H1 (cell line): ENCODE data around the gene PEX6. TPM values are rescaled to one million over a fixed set of nuclear protein-coding genes. Genes with fewer than 3 reads are reported as not detected.

Experiments used
- CTCF ChIA-PET: fragments of 300-600 bp; sonication (Branson Sonifier 250); formaldehyde crosslinking; loops from one replicate; lab custom pipeline; 2021; ENCODE audit not compliant: partially characterized antibody; lab: Charles Lee
- POLR2A ChIA-PET: fragments of 300-600 bp; sonication (Branson Sonifier 250); formaldehyde crosslinking; loops from one replicate; lab custom pipeline; 2021; ENCODE audit warnings: inconsistent platforms; ENCODE audit not compliant: partially characterized antibody; lab: Charles Lee
- DNase-seq, 2 experiments: peaks; one replicate each; pipeline versions ENCODE4 v3.0.0 to v3.0.0-alpha.2; 2010 to 2022; ENCODE audit warnings: low spot score in 2 of 2, low read depth in 1 of 2, mixed read lengths in 1 of 2
- FAIRE-seq: peaks from 2 replicates; lab custom pipeline; 2011; peaks lifted over from hg19 to GRCh38; lab: Jason Lieb, UNC
- H2AFZ ChIP-seq: 2 replicates; pipeline ENCODE4 v1.8.1; 2012; ENCODE audit warnings: low read length, inconsistent platforms
- H2AK5ac ChIP-seq: 2 replicates; pipeline ENCODE4 v1.6.1; 2013; ENCODE audit warnings: low read depth, low read length
- H2BK120ac ChIP-seq: replicated peaks from 2 replicates; pipeline ENCODE3; 2013; ENCODE audit warnings: low read depth, low read length, inconsistent platforms
- H2BK12ac ChIP-seq: 2 replicates; pipeline ENCODE4 v1.6.1; 2013; ENCODE audit warnings: low read depth, low read length
- H2BK15ac ChIP-seq: 2 replicates; pipeline ENCODE4 v1.6.1; 2013; ENCODE audit warnings: low read length
- H2BK20ac ChIP-seq: 2 replicates; pipeline ENCODE4 v1.6.1; 2013; ENCODE audit warnings: low read length
- H2BK5ac ChIP-seq: 2 replicates; pipeline ENCODE4 v1.6.1; 2013; ENCODE audit warnings: low read depth, low read length
- H3K14ac ChIP-seq: 2 replicates; pipeline ENCODE4 v1.6.1; 2013; ENCODE audit warnings: inconsistent platforms; ENCODE audit not compliant: insufficient read length
- H3K18ac ChIP-seq: 2 replicates; pipeline ENCODE4 v1.6.1; 2013; ENCODE audit warnings: low read length; ENCODE audit errors: extremely low read depth
- H3K23ac ChIP-seq: 2 replicates; pipeline ENCODE4 v1.6.1; 2013; ENCODE audit warnings: inconsistent platforms; ENCODE audit not compliant: insufficient read length
- H3K23me2 ChIP-seq: 2 replicates; pipeline ENCODE4 v1.6.1; 2013; ENCODE audit warnings: low read depth, low read length
- H3K27ac ChIP-seq: 2 replicates; pipeline ENCODE4 v1.6.1; 2011; ENCODE audit warnings: low read depth, low read length, inconsistent platforms
- H3K27me3 ChIP-seq, 4 experiments: replicated peaks in 1 of 4; 1 replicate in 1 of 4; 2 replicates in 3 of 4; pipeline versions ENCODE4 v1.6.1 to v1.8.1; 2011 to 2013; ENCODE audit warnings: low read length in 3 of 4, mild to moderate bottlenecking in 3 of 4, inconsistent platforms in 2 of 4, mixed read lengths in 2 of 4, moderate library complexity in 1 of 4; ENCODE audit not compliant: control insufficient read depth in 3 of 4, insufficient read depth in 3 of 4; ENCODE audit errors: extremely low read depth in 1 of 4
- H3K36me3 ChIP-seq, 4 experiments: 2 replicates each; pipeline versions ENCODE4 v1.6.1 to v1.8.1; 2011 to 2013; ENCODE audit warnings: mild to moderate bottlenecking in 4 of 4, low read length in 3 of 4, moderate library complexity in 2 of 4, control low read depth in 1 of 4, inconsistent platforms in 1 of 4; ENCODE audit not compliant: insufficient read depth in 4 of 4, control insufficient read depth in 2 of 4
- H3K4ac ChIP-seq: replicated peaks from 2 replicates; pipeline ENCODE3; 2013; ENCODE audit warnings: low read length, low read depth, mixed read lengths, inconsistent platforms; ENCODE audit not compliant: insufficient read length
- H3K4me1 ChIP-seq, 4 experiments: replicated peaks in 1 of 4; 1 replicate in 1 of 4; 2 replicates in 3 of 4; pipeline versions ENCODE4 v1.6.1 to v1.8.1; 2011 to 2013; ENCODE audit warnings: low read length in 3 of 4, inconsistent platforms in 2 of 4, mixed read lengths in 1 of 4; ENCODE audit not compliant: insufficient read depth in 4 of 4, control insufficient read depth in 3 of 4
- H3K4me2 ChIP-seq, 2 experiments: 2 replicates each; pipeline versions ENCODE4 v1.6.1 to v1.8.1; 2011 to 2013; ENCODE audit warnings: low read depth in 2 of 2, low read length in 2 of 2, control low read depth in 1 of 2, inconsistent platforms in 1 of 2, mild to moderate bottlenecking in 1 of 2; ENCODE audit not compliant: insufficient read depth in 1 of 2
- H3K4me3 ChIP-seq, 4 experiments: fragments of 200-600, 300-600 bp in 1 of 4; sonication (generic), shearing (Covaris generic), sonication (Bioruptor Twin) in 1 of 4; 2 replicates each; pipeline versions ENCODE4 v1.5.1 to v1.8.1; 2011 to 2016; ENCODE audit warnings: low read length in 4 of 4, low read depth in 3 of 4, control low read depth in 2 of 4, inconsistent platforms in 2 of 4, mild to moderate bottlenecking in 2 of 4, mixed read lengths in 1 of 4, moderate library complexity in 1 of 4; ENCODE audit not compliant: insufficient read depth in 2 of 4; ENCODE audit errors: extremely low read depth in 1 of 4
- H3K56ac ChIP-seq: replicated peaks from 2 replicates; pipeline ENCODE3; 2013; ENCODE audit warnings: low read depth, mild to moderate bottlenecking, mixed read lengths, low read length, inconsistent platforms; ENCODE audit not compliant: insufficient read length
- H3K79me1 ChIP-seq: 2 replicates; pipeline ENCODE4 v1.6.1; 2013; ENCODE audit warnings: low read depth, low read length, control low read depth
- H3K79me2 ChIP-seq, 2 experiments: 2 replicates each; pipeline versions ENCODE4 v1.6.1 to v1.8.1; 2012 to 2013; ENCODE audit warnings: low read length in 2 of 2, mild to moderate bottlenecking in 2 of 2, inconsistent platforms in 1 of 2; ENCODE audit not compliant: insufficient read depth in 2 of 2, control insufficient read depth in 1 of 2
- H3K9ac ChIP-seq, 4 experiments: replicated peaks in 1 of 4; 1 replicate in 1 of 4; 2 replicates in 3 of 4; pipeline versions ENCODE4 v1.6.1 to v1.8.1; 2011 to 2013; ENCODE audit warnings: low read depth in 3 of 4, low read length in 3 of 4, control low read depth in 2 of 4, mild to moderate bottlenecking in 2 of 4, moderate library complexity in 2 of 4, inconsistent platforms in 1 of 4; ENCODE audit errors: extremely low read depth in 1 of 4
- H3K9me3 ChIP-seq, 2 experiments: 2 replicates each; pipeline versions ENCODE4 v1.6.1 to v1.8.1; 2012 to 2013; ENCODE audit warnings: mild to moderate bottlenecking in 2 of 2, moderate library complexity in 2 of 2, control low read depth in 1 of 2, inconsistent platforms in 1 of 2, low read depth in 1 of 2, low read length in 1 of 2, mixed read lengths in 1 of 2; ENCODE audit not compliant: insufficient read depth in 2 of 2
- H4K20me1 ChIP-seq, 2 experiments: replicated peaks in 1 of 2; 2 replicates each; pipeline versions ENCODE3 to v1.8.1; 2011 to 2013; ENCODE audit warnings: inconsistent platforms in 2 of 2, low read length in 2 of 2, mild to moderate bottlenecking in 1 of 2; ENCODE audit not compliant: insufficient read depth in 2 of 2, control insufficient read depth in 1 of 2
- H4K5ac ChIP-seq: 2 replicates; pipeline ENCODE4 v1.6.1; 2013; ENCODE audit warnings: low read length, low read depth, mixed read lengths, inconsistent platforms; ENCODE audit not compliant: insufficient read length
- H4K8ac ChIP-seq: 2 replicates; pipeline ENCODE4 v1.8.0; 2013; ENCODE audit warnings: mild to moderate bottlenecking, moderate library complexity, low read length, inconsistent platforms; ENCODE audit not compliant: insufficient read depth; ENCODE audit errors: extremely low read depth
- H4K91ac ChIP-seq: replicated peaks from 2 replicates; pipeline ENCODE3; 2013; ENCODE audit warnings: low read length, mixed read lengths, inconsistent platforms; ENCODE audit not compliant: insufficient read length
- ASH2L ChIP-seq: fragments of 200-600, 300-600 bp; sonication (generic); IDR thresholded peaks from one replicate; pipeline ENCODE4 v1.7.1; 2017; ENCODE audit warnings: low read length
- CBX8 ChIP-seq: fragments of 300-800, 300-1000 bp; sonication (generic); IDR thresholded peaks from 2 replicates; pipeline ENCODE4 v1.7.1; 2016; ENCODE audit warnings: low read depth, low read length, borderline replicate concordance
- CHD2 ChIP-seq: IDR thresholded peaks from 2 replicates; pipeline ENCODE4 v1.6.1; 2012; ENCODE audit warnings: low read length, improper control_type of control experiment
- CTBP2 ChIP-seq: IDR thresholded peaks from 2 replicates; pipeline ENCODE4 v1.7.0; 2011; ENCODE audit warnings: borderline replicate concordance, mild to moderate bottlenecking, moderate library complexity, mixed read lengths, low read length; ENCODE audit not compliant: insufficient read depth, insufficient read length
- FOSL1 ChIP-seq: IDR thresholded peaks from 2 replicates; pipeline ENCODE4 v1.6.1; 2011; ENCODE audit warnings: mild to moderate bottlenecking, low read depth, low read length, moderate library complexity; ENCODE audit not compliant: insufficient read depth
- NANOG ChIP-seq: IDR thresholded peaks from 2 replicates; pipeline ENCODE4 v1.6.1; 2011; ENCODE audit warnings: low read length, low read depth, mild to moderate bottlenecking, inconsistent platforms; ENCODE audit not compliant: insufficient read depth, poor library complexity, severe bottlenecking
- SIX5 ChIP-seq: IDR thresholded peaks from 2 replicates; pipeline ENCODE4 v1.6.1; 2011; ENCODE audit warnings: mild to moderate bottlenecking, low read depth, low read length
- TAF7 ChIP-seq: optimal IDR thresholded peaks from 2 replicates; pipeline ENCODE3; 2011; ENCODE audit warnings: low read depth, mild to moderate bottlenecking, inconsistent platforms, low read length, moderate library complexity, borderline replicate concordance
- YY1 ChIP-seq: IDR thresholded peaks from 2 replicates; pipeline ENCODE4 v1.6.1; 2011; ENCODE audit warnings: low read depth, mild to moderate bottlenecking, low read length
- WGBS, 2 experiments: shearing (Covaris generic) in 1 of 2; methylation state at CpG; one replicate each; pipeline versions ENCODE4 v1.1.6 to v1.1.7; 2013 to 2015; ENCODE audit warnings: low lambda C conversion rate in 2 of 2, mixed read lengths in 2 of 2, inconsistent platforms in 1 of 2, low coverage in 1 of 2, missing lambda C conversion rate in 1 of 2; ENCODE audit not compliant: insufficient replicate concordance in 2 of 2, insufficient coverage in 1 of 2, insufficient read length in 1 of 2; ENCODE audit errors: extremely low coverage in 1 of 2, missing lambda C conversion rate in 1 of 2; 5-methylcytosine and 5-hydroxymethylcytosine counted together
- polyA plus RNA-seq, 7 experiments: library from polyadenylated mRNA; depleted of rRNA in 3 of 7; stranded (reverse) in 5 of 7; unstranded in 2 of 7; fragments of >200 nt in 5 of 7; fragments of 200-250 nt in 2 of 7; gene quantifications; 1 replicate in 5 of 7; 2 replicates in 1 of 7; 4 replicates in 1 of 7; pipeline versions ENCODE4 v1.2.1 to v1.2.3, GENCODE V29; 2011 to 2013; ENCODE audit warnings: missing spikeins in 2 of 7, mixed read lengths in 2 of 7
- total RNA-seq: library from RNA; stranded (reverse); fragmentation: NEBNext Ultra II Directional; extraction: Animal tissue kit (Norgen Biotek cat#: 25700); gene quantifications from 2 replicates; pipeline ENCODE4 v1.2.1, GENCODE V29; 2021

Gene PEX6
- total and polyA plus RNA-seq, 2 of the 8 experiments (the other 6 are each of a cell fraction or from before 2014, with no cell fraction given): 6.4 to 12.5 TPM

- Histone ChIP-seq H3K36me3 (peaks cover 0 to 2% (median 0%) of the 10 kb centered on the region in 4 experiments; a peak in 1 of 8 replicates), H3K23me2 (peaks cover 10% of the 10 kb centered on the region), H2BK5ac (0 out of 2 replicates have a peak overlapping the region, but pooled peaks have one; percentile 24), H3K4me2 (peak overlapping the region; percentile 69 to 99), H2BK120ac (no peak overlapping the region), H3K56ac (no peak overlapping the region), H3K27ac (no peak overlapping the region), H2BK15ac (0 out of 2 replicates have a peak overlapping the region, but pooled peaks have one; percentile 81), H3K4me1 (peaks cover 0 to 8% (median 6%) of the 10 kb centered on the region in 4 experiments; a peak in 5 of 7 replicates), H3K79me1 (no peaks in the 10 kb centered on the region; the same call in 1 of the 2 replicates), H4K91ac (no peak overlapping the region), H4K20me1 (no peaks in the 10 kb centered on the region), H3K27me3 (peaks cover 0 to 13% (median 10%) of the 10 kb centered on the region in 4 experiments; a peak in 5 of 7 replicates), H3K4ac (no peak overlapping the region), H3K18ac (no peak overlapping the region; the same call in 1 of the 2 replicates), H3K23ac (no peak overlapping the region), H2BK20ac (no peak overlapping the region), H4K5ac (no peak overlapping the region), H3K4me3 (peak overlapping the region; percentile 50 to 87 (median 76)), H3K14ac (no peak overlapping the region), H4K8ac (no peak overlapping the region), H3K9ac (peak overlapping the region in 1 of 4 experiments; percentile 25; a peak in 2 of 7 replicates), H2BK12ac (0 out of 2 replicates have a peak overlapping the region, but pooled peaks have one; percentile 50), H2AK5ac (no peak overlapping the region), H3K9me3 (no peaks in the 10 kb centered on the region), H3K79me2 (no peaks in the 10 kb centered on the region), H2AFZ (no peak overlapping the region)
- POLR2A ChIA-PET: interaction anchor here (0.8 to 5.3 kb wide), 16 partner anchors 9 to 198 kb away, joined by 3 to 21 read pairs (median 4); partner anchors contain the start of genes CNPY3, KLHDC3, MEA1 and PEX6
- 32% methylated on average over 15 of the region's 15 CpGs; no CpG with 5 or more reads in 1 of the 2 experiments for WGBS, 2 experiments
- TF ChIP-seq CTBP2 (no peak), CBX8 (no peak), FOSL1 (no peak), SIX5 (no peak), YY1 (no peak), CHD2 (no peak), TAF7 (no peak), NANOG (no peak), ASH2L (no peak)
- no peak for FAIRE-seq
- CTCF ChIA-PET: interaction anchor here (0.6 to 2.2 kb wide), 11 partner anchors 9 to 117 kb away, joined by 3 to 6 read pairs (median 3); partner anchors contain the start of genes CNPY3, KLHDC3 and MEA1
- no peak for DNase-seq
Measured at GRCh38 chr6:42961020-42961470, 17.9 kb downstream of the PEX6 start.
